Neural cell (in vitro differentiated cells): ENCODE data around the gene HMGCS2. TPM values are rescaled to one million over a fixed set of nuclear protein-coding genes. Genes with fewer than 3 reads are reported as not detected.

Experiments
- H2AFZ ChIP-seq: fragments of 200-600, 300-800 bp; sonication (generic), shearing (Covaris generic); 2 replicates; pipeline ENCODE4 v1.6.0; 2014; ENCODE audit warnings: low read depth, mild to moderate bottlenecking, antibody characterized with exemption, low read length, moderate library complexity
- H3F3A ChIP-seq: fragments of 200-600 bp; shearing (Covaris generic); 2 replicates; pipeline ENCODE4 v1.6.1; 2016; ENCODE audit warnings: mild to moderate bottlenecking, moderate library complexity, mixed read lengths, antibody characterized with exemption, low read length; ENCODE audit not compliant: insufficient read depth, poor library complexity, severe bottlenecking
- H3K27ac ChIP-seq: fragments of 200-600, 300-800 bp; sonication (generic), shearing (Covaris generic); 2 replicates; pipeline ENCODE4 v1.5.1; 2014; ENCODE audit warnings: mild to moderate bottlenecking, low read length, moderate library complexity
- H3K27me3 ChIP-seq: fragments of 300-800, 200-600 bp; sonication (generic), shearing (Covaris generic); 2 replicates; pipeline ENCODE4 v1.6.0; 2014; ENCODE audit warnings: mild to moderate bottlenecking, low read depth, low read length, moderate library complexity; ENCODE audit not compliant: insufficient read depth
- H3K36me3 ChIP-seq: fragments of 300-800, 200-600 bp; sonication (generic), shearing (Covaris generic); 2 replicates; pipeline ENCODE4 v1.5.1; 2014; ENCODE audit warnings: mild to moderate bottlenecking, antibody characterized with exemption, low read length, moderate library complexity; ENCODE audit not compliant: insufficient read depth
- H3K4me2 ChIP-seq: fragments of 300-800, 200-600 bp; sonication (generic), shearing (Covaris generic); 2 replicates; pipeline ENCODE4 v1.6.0; 2014; ENCODE audit warnings: mild to moderate bottlenecking, low read length
- H3K4me3 ChIP-seq: fragments of 300-800, 200-600 bp; sonication (generic), shearing (Covaris generic); 2 replicates; pipeline ENCODE4 v1.5.1; 2014; ENCODE audit warnings: mild to moderate bottlenecking, low read length, moderate library complexity
- H3K79me2 ChIP-seq: fragments of 200-600 bp; shearing (Covaris generic); replicated peaks from 2 replicates; pipeline ENCODE4 v1.6.0; 2014; ENCODE audit warnings: mild to moderate bottlenecking, low read length, moderate library complexity; ENCODE audit not compliant: insufficient read depth
- H3K9ac ChIP-seq: fragments of 300-800, 200-600 bp; sonication (generic), shearing (Covaris generic); 2 replicates; pipeline ENCODE4 v1.6.1; 2016; ENCODE audit warnings: mild to moderate bottlenecking, low read length, mixed read lengths
- H3K9me2 ChIP-seq: fragments of 200-600 bp; shearing (Covaris generic); 2 replicates; pipeline ENCODE4 v1.6.1; 2016; ENCODE audit warnings: mild to moderate bottlenecking, low read length, mixed read lengths; ENCODE audit not compliant: insufficient read depth
- H3K9me3 ChIP-seq: fragments of 200-600, 300-800 bp; sonication (generic), shearing (Covaris generic); 2 replicates; pipeline ENCODE4 v1.6.1; 2016; ENCODE audit warnings: mild to moderate bottlenecking, mixed run types, low read length, moderate library complexity, mixed read lengths
- H4K20me1 ChIP-seq: fragments of 200-600 bp; shearing (Covaris generic); 2 replicates; pipeline ENCODE4 v1.6.1; 2016; ENCODE audit warnings: mild to moderate bottlenecking, mixed run types; ENCODE audit not compliant: insufficient read depth
- CTCF ChIP-seq: fragments of 450-650 bp; IDR thresholded peaks from 2 replicates; pipeline ENCODE4 v1.5.1; 2014; ENCODE audit warnings: antibody characterized with exemption, mild to moderate bottlenecking, moderate library complexity; ENCODE audit not compliant: poor library complexity, severe bottlenecking
- EP300 ChIP-seq: fragments of 450-650 bp; conservative IDR thresholded peaks from 2 replicates; pipeline ENCODE4 v1.6.1; 2014; ENCODE audit warnings: antibody characterized with exemption, mild to moderate bottlenecking, moderate library complexity; ENCODE audit not compliant: poor library complexity, severe bottlenecking
- EZH2 ChIP-seq: fragments of 200-600, 300-800 bp; shearing (Covaris generic), sonication (generic); IDR thresholded peaks from 2 replicates; pipeline ENCODE4 v1.6.1; 2014; ENCODE audit warnings: antibody characterized with exemption, low read length, borderline replicate concordance, mild to moderate bottlenecking; ENCODE audit not compliant: insufficient read depth, poor library complexity, severe bottlenecking
- MXI1 ChIP-seq: fragments of 450-650 bp; conservative IDR thresholded peaks from 2 replicates; pipeline ENCODE4 v1.6.1; 2014; ENCODE audit warnings: antibody characterized with exemption, mild to moderate bottlenecking; ENCODE audit not compliant: poor library complexity, severe bottlenecking
- POLR2AphosphoS5 ChIP-seq: IDR thresholded peaks from 2 replicates; pipeline ENCODE4 v1.6.1; 2012
- RAD21 ChIP-seq: fragments of 450-650 bp; conservative IDR thresholded peaks from 2 replicates; pipeline ENCODE4 v1.6.1; 2014; ENCODE audit warnings: antibody characterized with exemption, mild to moderate bottlenecking, moderate library complexity
- REST ChIP-seq: IDR thresholded peaks from 2 replicates; pipeline ENCODE4 v1.6.1; 2012; ENCODE audit warnings: borderline replicate concordance
- SMC3 ChIP-seq: fragments of 450-650 bp; conservative IDR thresholded peaks from 2 replicates; pipeline ENCODE4 v1.6.1; 2014; ENCODE audit warnings: antibody characterized with exemption, mild to moderate bottlenecking, moderate library complexity; ENCODE audit not compliant: poor library complexity
- TAF1 ChIP-seq: IDR thresholded peaks from 2 replicates; pipeline ENCODE4 v1.6.1; 2012; ENCODE audit warnings: low read depth
- polyA plus RNA-seq: library from polyadenylated mRNA; depleted of rRNA; stranded (reverse); fragments of >200 nt; gene quantifications from 2 replicates; pipeline ENCODE4 v1.2.3, GENCODE V29; 2014

Gene HMGCS2
- polyA plus RNA-seq, 1 donor from 2014 or later: not detected

GRCh38 chr1:119797606-119798005 lies 28.9 kb upstream of the HMGCS2 start:
- Histone ChIP-seq H3K27me3 (no peaks in the 10 kb centered on the region), H4K20me1 (no peaks in the 10 kb centered on the region), H3F3A (no peaks in the 10 kb centered on the region), H3K79me2 (no peaks in the 10 kb centered on the region), H3K4me2 (no peak overlapping the region), H3K27ac (no peak overlapping the region), H3K9me3 (no peaks in the 10 kb centered on the region), H3K36me3 (no peaks in the 10 kb centered on the region), H3K9ac (no peak overlapping the region), H2AFZ (no peak overlapping the region), H3K9me2 (no peaks in the 10 kb centered on the region), H3K4me3 (no peak overlapping the region)
- no peak for TF ChIP-seq RAD21
- no peak for TF ChIP-seq REST
- no peak for TF ChIP-seq MXI1
- no peak for TF ChIP-seq SMC3
- TF ChIP-seq EP300: no peak
- no peak for TF ChIP-seq TAF1
- TF ChIP-seq POLR2AphosphoS5: no peak
- TF ChIP-seq EZH2: no peak
- no peak for TF ChIP-seq CTCF

- H3K9me3 ChIP-seq: no peaks in the 10 kb centered on the region
- H3K27me3 ChIP-seq: no peaks in the 10 kb centered on the region
- no peaks in the 10 kb centered on the region for H3K9me2 ChIP-seq
- no peaks in the 10 kb centered on the region for H3F3A ChIP-seq
- no peak for TF ChIP-seq TAF1
- no peak for TF ChIP-seq SMC3
- no peaks in the 10 kb centered on the region for H3K79me2 ChIP-seq
- no peak overlapping the region for H3K27ac ChIP-seq
- no peaks in the 10 kb centered on the region for H3K36me3 ChIP-seq
- H2AFZ ChIP-seq: no peak overlapping the region
- no peak overlapping the region for H3K4me2 ChIP-seq
- no peaks in the 10 kb centered on the region for H4K20me1 ChIP-seq
- H3K9ac ChIP-seq: no peak overlapping the region
- no peak overlapping the region for H3K4me3 ChIP-seq
Measured at GRCh38 chr1:119797162-119797561, 28.5 kb upstream of the HMGCS2 start.
